Measurements from ENCODE around the gene PHC3. TPM values are rescaled to one million over a fixed set of nuclear protein-coding genes. Genes with fewer than 3 reads are reported as not detected.

PHC3 gene
- polyA plus RNA-seq, 1 donor (not counting 4 experiments of a cell fraction or from before 2014, with no cell fraction given), result 32.2 TPM

- H3K4me2 ChIP-seq (ENCODE audit: control insufficient read depth, extremely low read depth, insufficient read depth, low read depth, low read length), result no peak overlapping the region
- no peaks in the 10 kb centered on the region for H3K4me1 ChIP-seq (ENCODE audit: control insufficient read depth, extremely low read depth, insufficient read depth, low read length)
- H2AFZ ChIP-seq (ENCODE audit: control insufficient read depth, low read length), result no peak overlapping the region
- no peaks in the 10 kb centered on the region for H3K9me1 ChIP-seq (ENCODE audit: control insufficient read depth, extremely low read depth, insufficient read depth, low read length)
- H4K20me1 ChIP-seq (ENCODE audit: control insufficient read depth, extremely low read depth, insufficient read depth, low read length), result no peaks in the 10 kb centered on the region
- H3K4me3 ChIP-seq (ENCODE audit: control insufficient read depth in 2 of 3, extremely low read depth in 1 of 3, insufficient read depth in 2 of 3, low read depth in 1 of 3, low read length in 3 of 3), result no peak overlapping the region
- no peak overlapping the region for H3K27ac ChIP-seq (ENCODE audit: control insufficient read depth, insufficient read depth, low read length)
- no peak for DNase-seq (ENCODE audit: low read depth, low spot score)
- FAIRE-seq, result no peak
- no peaks in the 10 kb centered on the region for H3K9me3 ChIP-seq (ENCODE audit: control insufficient read depth, low read depth, low read length)
- dilution Hi-C loops (cut with MboI; ENCODE audit: extremely low pct_ligation_motif_present, low sequenced_read_pairs), result no loop called here
- no peaks in the 10 kb centered on the region for H3K79me2 ChIP-seq (ENCODE audit: control insufficient read depth, insufficient read depth, low read length)
- no peaks in the 10 kb centered on the region for H3K27me3 ChIP-seq (ENCODE audit: control insufficient read depth, extremely low read depth, insufficient read depth, low read length)
- no peak overlapping the region for H3K9ac ChIP-seq (ENCODE audit: control insufficient read depth, extremely low read depth, insufficient read depth, low read length)
- H3K36me3 ChIP-seq (ENCODE audit: control insufficient read depth in 2 of 2, extremely low read depth in 1 of 2, insufficient read depth in 2 of 2, low read length in 2 of 2), result no peaks in the 10 kb centered on the region
- TF ChIP-seq, protein P1, sequence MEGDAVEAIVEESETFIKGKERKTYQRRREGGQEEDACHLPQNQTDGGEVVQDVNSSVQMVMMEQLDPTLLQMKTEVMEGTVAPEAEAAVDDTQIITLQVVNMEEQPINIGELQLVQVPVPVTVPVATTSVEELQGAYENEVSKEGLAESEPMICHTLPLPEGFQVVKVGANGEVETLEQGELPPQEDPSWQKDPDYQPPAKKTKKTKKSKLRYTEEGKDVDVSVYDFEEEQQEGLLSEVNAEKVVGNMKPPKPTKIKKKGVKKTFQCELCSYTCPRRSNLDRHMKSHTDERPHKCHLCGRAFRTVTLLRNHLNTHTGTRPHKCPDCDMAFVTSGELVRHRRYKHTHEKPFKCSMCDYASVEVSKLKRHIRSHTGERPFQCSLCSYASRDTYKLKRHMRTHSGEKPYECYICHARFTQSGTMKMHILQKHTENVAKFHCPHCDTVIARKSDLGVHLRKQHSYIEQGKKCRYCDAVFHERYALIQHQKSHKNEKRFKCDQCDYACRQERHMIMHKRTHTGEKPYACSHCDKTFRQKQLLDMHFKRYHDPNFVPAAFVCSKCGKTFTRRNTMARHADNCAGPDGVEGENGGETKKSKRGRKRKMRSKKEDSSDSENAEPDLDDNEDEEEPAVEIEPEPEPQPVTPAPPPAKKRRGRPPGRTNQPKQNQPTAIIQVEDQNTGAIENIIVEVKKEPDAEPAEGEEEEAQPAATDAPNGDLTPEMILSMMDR (optimal IDR thresholded peaks at IDR 0.05 in 1 of 3, IDR thresholded peaks at IDR 0.05 in 1 of 3, conservative IDR thresholded peaks at IDR 0.05 in 1 of 3; ENCODE audit: extremely low read depth in 1 of 3, insufficient read depth in 2 of 3, low read length in 3 of 3), result no peak
- TF ChIP-seq EZH2 (IDR thresholded peaks at IDR 0.05; ENCODE audit: low read length), result no peak
Observed at GRCh38 chr3:170079536-170080165, 101.9 kb downstream of the PHC3 start.

- Histone ChIP-seq H3K9me1 (ENCODE audit: control insufficient read depth, extremely low read depth, insufficient read depth, low read length) (no peaks in the 10 kb centered on the region), H3K27ac (ENCODE audit: control insufficient read depth, insufficient read depth, low read length) (no peak overlapping the region), H3K9ac (ENCODE audit: control insufficient read depth, extremely low read depth, insufficient read depth, low read length) (no peak overlapping the region), H3K4me1 (ENCODE audit: control insufficient read depth, extremely low read depth, insufficient read depth, low read length) (no peaks in the 10 kb centered on the region), H3K27me3 (ENCODE audit: control insufficient read depth, extremely low read depth, insufficient read depth, low read length) (no peaks in the 10 kb centered on the region), H3K9me3 (ENCODE audit: control insufficient read depth, low read depth, low read length) (no peaks in the 10 kb centered on the region), H4K20me1 (ENCODE audit: control insufficient read depth, extremely low read depth, insufficient read depth, low read length) (no peaks in the 10 kb centered on the region), H3K4me3 (ENCODE audit: control insufficient read depth in 2 of 3, extremely low read depth in 1 of 3, insufficient read depth in 2 of 3, low read depth in 1 of 3, low read length in 3 of 3) (no peak overlapping the region), H3K36me3 (ENCODE audit: control insufficient read depth in 2 of 2, extremely low read depth in 1 of 2, insufficient read depth in 2 of 2, low read length in 2 of 2) (no peaks in the 10 kb centered on the region), H2AFZ (ENCODE audit: control insufficient read depth, low read length) (no peak overlapping the region), H3K4me2 (ENCODE audit: control insufficient read depth, extremely low read depth, insufficient read depth, low read depth, low read length) (no peak overlapping the region), H3K79me2 (ENCODE audit: control insufficient read depth, insufficient read depth, low read length) (no peaks in the 10 kb centered on the region)
- TF ChIP-seq EZH2 (IDR thresholded peaks at IDR 0.05; ENCODE audit: low read length), result no peak
- TF ChIP-seq, protein P1 (optimal IDR thresholded peaks at IDR 0.05 in 1 of 3, IDR thresholded peaks at IDR 0.05 in 1 of 3, conservative IDR thresholded peaks at IDR 0.05 in 1 of 3; ENCODE audit: extremely low read depth in 1 of 3, insufficient read depth in 2 of 3, low read length in 3 of 3), result peak in 1 of 3 experiments; percentile 14
- DNase-seq (ENCODE audit: low read depth, low spot score), result no peak
- dilution Hi-C loops (cut with MboI; ENCODE audit: extremely low pct_ligation_motif_present, low sequenced_read_pairs), result no loop called here
- FAIRE-seq, result no peak
Observed at GRCh38 chr3:170078620-170079281, 102.8 kb downstream of the PHC3 start.

Measured in keratinocyte (primary cell).